ENCODE measurements around the gene RTCA.

The RTCA gene

GRCh38 chr1:100298512-100298911 lies 32.5 kb downstream of the RTCA start:
- no peak for DNase-seq (ENCODE audit: insufficient read length, low spot score)
- TF ChIP-seq CTCF (IDR thresholded peaks at IDR 0.05; ENCODE audit: insufficient read depth, missing control alignments), result no peak
- no peak for FAIRE-seq

DNA sequence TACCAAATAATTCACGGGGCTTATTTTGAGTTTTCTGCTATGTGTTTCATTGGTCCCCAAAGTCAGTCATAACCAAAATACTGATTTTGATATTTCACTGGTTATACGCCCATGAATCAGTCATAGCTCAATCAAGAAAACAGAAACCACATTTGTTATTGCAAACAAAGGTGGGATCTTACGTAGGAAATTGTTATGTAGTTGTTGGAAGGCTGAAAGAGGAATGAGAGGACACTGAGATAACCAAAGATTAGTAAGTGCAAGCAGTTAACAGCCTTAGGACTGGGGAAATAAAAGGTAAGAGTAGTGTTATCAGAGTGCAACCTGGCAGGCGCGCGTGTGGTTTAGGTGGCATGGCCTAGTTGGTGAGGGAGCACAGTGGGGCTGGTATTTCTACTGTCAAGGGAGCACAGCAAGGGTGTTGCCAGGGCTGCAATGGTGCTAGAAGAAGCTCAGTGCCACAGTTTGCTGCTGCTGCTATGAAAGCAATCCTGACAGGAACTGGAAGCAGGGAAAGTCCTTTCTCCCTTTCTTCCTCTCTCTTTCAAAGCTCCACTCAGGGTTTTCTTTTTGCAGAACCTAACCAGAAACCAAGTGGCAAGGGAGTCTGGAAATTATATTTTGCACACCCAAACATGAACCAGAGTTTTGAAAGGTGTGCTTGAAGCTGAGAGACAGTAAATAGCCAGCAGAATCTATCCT lies 33.7 kb downstream of the RTCA start:
- no peak for FAIRE-seq
- TF ChIP-seq CTCF (IDR thresholded peaks at IDR 0.05; ENCODE audit: insufficient read depth, missing control alignments), result no peak
- no peak for DNase-seq (ENCODE audit: insufficient read length, low spot score)

DNA sequence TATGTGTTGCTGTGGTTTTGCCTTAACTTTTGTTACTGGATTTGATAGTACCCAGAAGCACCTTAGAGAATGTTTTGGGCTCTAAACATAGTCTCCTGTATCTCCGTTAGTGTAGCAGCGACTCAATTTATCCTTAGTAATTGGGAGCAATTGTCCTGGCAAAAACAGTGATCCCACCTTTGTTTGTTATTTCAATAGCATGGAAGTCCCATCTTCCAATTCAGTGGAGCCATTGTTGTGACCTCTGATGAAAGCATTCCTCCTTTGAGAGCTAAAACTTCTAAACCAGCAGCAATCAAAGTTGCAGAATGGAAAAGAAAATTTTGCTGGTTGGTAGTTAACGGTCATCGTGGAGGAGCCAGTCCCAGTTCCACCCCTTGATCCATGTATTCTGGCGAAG lies 34.7 kb downstream of the RTCA start:
- no peak for FAIRE-seq
- no peak for TF ChIP-seq CTCF (IDR thresholded peaks at IDR 0.05; ENCODE audit: insufficient read depth, missing control alignments)
- no peak for DNase-seq (ENCODE audit: insufficient read length, low spot score)

DNA sequence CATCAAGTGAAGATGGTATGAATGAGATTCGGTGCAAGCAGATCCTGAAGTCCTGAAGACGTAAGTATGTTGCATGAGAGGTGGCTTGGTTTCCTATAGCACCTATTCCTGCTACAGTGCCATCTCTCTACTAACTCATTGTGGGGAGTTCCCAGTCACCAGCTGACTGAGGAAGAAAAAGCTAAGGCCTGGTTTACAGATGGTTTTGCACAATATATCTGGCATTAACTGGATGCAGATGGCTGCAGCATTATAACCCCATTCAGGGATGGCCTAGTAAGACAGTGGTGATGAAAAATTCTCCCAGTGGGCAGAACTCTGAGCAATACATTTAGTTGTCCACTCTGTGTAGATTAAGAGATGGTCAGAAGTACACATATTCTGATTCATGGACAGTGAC lies 36.7 kb downstream of the RTCA start:
- FAIRE-seq, result no peak

GRCh38 chr1:100304227-100304626 lies 38.2 kb downstream of the RTCA start:
- no peak for TF ChIP-seq CTCF (IDR thresholded peaks at IDR 0.05; ENCODE audit: insufficient read depth, missing control alignments)
- DNase-seq (ENCODE audit: insufficient read length, low spot score) (no peak), FAIRE-seq (no peak)

More for the DNA sequence above, 36.7 kb downstream of the RTCA start:
- no peak for DNase-seq (ENCODE audit: insufficient read length, low spot score)
- no peak for TF ChIP-seq CTCF (IDR thresholded peaks at IDR 0.05; ENCODE audit: insufficient read depth, missing control alignments)

- DNase-seq (ENCODE audit: insufficient read length, low spot score) (no peak), FAIRE-seq (no peak)
- no peak for TF ChIP-seq CTCF (IDR thresholded peaks at IDR 0.05; ENCODE audit: insufficient read depth, missing control alignments)
These were observed 38.9 kb downstream of the RTCA start for GRCh38 chr1:100304921-100305320.

DNA sequence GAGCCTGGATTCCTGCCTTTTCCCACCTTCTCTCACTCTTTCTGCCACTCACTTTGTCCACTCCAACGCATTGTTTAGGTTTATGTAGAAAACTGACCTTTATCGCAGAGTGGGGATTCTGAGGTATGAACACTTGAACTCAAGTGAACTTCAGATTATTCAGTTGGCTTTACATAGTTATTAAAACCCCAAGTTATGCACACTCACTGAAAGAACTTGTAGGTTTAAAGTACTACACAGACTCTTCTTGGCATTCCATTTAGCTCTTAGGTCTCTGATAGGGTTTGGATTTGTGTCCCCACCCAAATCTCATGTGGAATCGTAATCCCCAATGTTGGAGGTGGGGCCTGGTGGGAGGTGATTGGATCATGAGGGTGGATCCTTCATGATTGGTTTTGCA lies 39.9 kb downstream of the RTCA start:
- DNase-seq (ENCODE audit: insufficient read length, low spot score), result no peak
- no peak for TF ChIP-seq CTCF (IDR thresholded peaks at IDR 0.05; ENCODE audit: insufficient read depth, missing control alignments)
- FAIRE-seq, result no peak
